NCI-H510A (cell line): ENCODE results near the gene YY1AP1.
"Not testable (repeated sequence)": the region's sequence is repeated elsewhere in the genome, so short reads cannot be mapped to it uniquely, and the experiment has no call there.

Source experiments
- DNase-seq: peaks from one replicate; lab custom pipeline; 2025; lab: John Stamatoyannopoulos, UW

YY1AP1 gene

GRCh38 chr1:155645648-155646047 is 42.9 kb downstream of the YY1AP1 start:
- DNase-seq, result no peak

GRCh38 chr1:155645034-155645598 is 43.5 kb downstream of the YY1AP1 start:
- DNase-seq, result no peak

- DNase-seq, result no peak
These were observed 45.3 kb downstream of the YY1AP1 start for GRCh38 chr1:155643230-155643629.

GRCh38 chr1:155642559-155643180 is 45.9 kb downstream of the YY1AP1 start:
- not testable (repeated sequence) for DNase-seq

GRCh38 chr1:155640367-155640766 is 48.2 kb downstream of the YY1AP1 start:
- no peak for DNase-seq

GRCh38 chr1:155636397-155637153 is 52.0 kb downstream of the YY1AP1 start:
- no peak for DNase-seq

GRCh38 chr1:155626428-155626827 is 62.1 kb downstream of the YY1AP1 start:
- not testable (repeated sequence) for DNase-seq

GRCh38 chr1:155623357-155623756 is 65.2 kb downstream of the YY1AP1 start:
- no peak for DNase-seq

- DNase-seq, result no peak
These were observed 66.4 kb downstream of the YY1AP1 start for GRCh38 chr1:155622191-155622590.

- not testable (repeated sequence) for DNase-seq
These were observed 75.3 kb downstream of the YY1AP1 start for GRCh38 chr1:155613226-155613625.

- not testable (repeated sequence) for DNase-seq
These were observed 78.3 kb downstream of the YY1AP1 start for GRCh38 chr1:155610257-155610647.

- DNase-seq, result peak; percentile 96
These were observed 78.9 kb downstream of the YY1AP1 start, which contains the start of gene MSTO1 for GRCh38 chr1:155609515-155610256. TSS of gene MSTO1 (plus strand) at chr1:155610218. CDS start at chr1:155610249, 31 bp downstream.
